HS-5 (cell line): Measurements from ENCODE around the gene USF2.

Source experiments
- DNase-seq: peaks from one replicate; pipeline ENCODE4 v3.0.0-alpha.2; 2012; ENCODE audit warnings: low read depth

Gene USF2

GRCh38 chr19:35265900-35266519 lies 2.8 kb upstream of the USF2 start:
- no peak for DNase-seq

GRCh38 chr19:35266520-35267352 lies 2.0 kb upstream of the USF2 start:
- no peak for DNase-seq

- DNase-seq, result no peak
Measured at GRCh38 chr19:35267353-35267817, 1.4 kb upstream of the USF2 start.

- DNase-seq, result no peak
Measured at GRCh38 chr19:35267818-35268535, 785 bp upstream of the USF2 start.

GRCh38 chr19:35269438-35270117 lies 816 bp downstream of the USF2 start:
- DNase-seq, result peak; percentile 47

- no peak for DNase-seq
Measured at GRCh38 chr19:35270381-35270811, 1.6 kb downstream of the USF2 start.

- DNase-seq, result no peak
Measured at GRCh38 chr19:35271546-35271945, 2.8 kb downstream of the USF2 start.

GRCh38 chr19:35272122-35272719 lies 3.5 kb downstream of the USF2 start:
- DNase-seq, result no peak

GRCh38 chr19:35272954-35273649 lies 4.3 kb downstream of the USF2 start:
- no peak for DNase-seq

- no peak for DNase-seq
Measured at GRCh38 chr19:35273686-35274259, 5.0 kb downstream of the USF2 start.

GRCh38 chr19:35274323-35274722 lies 5.6 kb downstream of the USF2 start:
- DNase-seq, result no peak

GRCh38 chr19:35276706-35277281 lies 8.0 kb downstream of the USF2 start:
- DNase-seq, result no peak

- DNase-seq, result no peak
Measured at GRCh38 chr19:35278578-35279284, 10.0 kb downstream of the USF2 start.

- DNase-seq, result no peak
Measured at GRCh38 chr19:35279374-35279773, 10.6 kb downstream of the USF2 start.

- DNase-seq, result no peak
Measured at GRCh38 chr19:35279985-35280821, 11.4 kb downstream of the USF2 start.

- DNase-seq, result no peak
Measured at GRCh38 chr19:35281303-35281702, 12.5 kb downstream of the USF2 start.

- no peak for DNase-seq
Measured at GRCh38 chr19:35284153-35285094, 15.7 kb downstream of the USF2 start.

- DNase-seq, result no peak
Measured at GRCh38 chr19:35285095-35285449, 16.3 kb downstream of the USF2 start.
